Astrocyte of the cerebellum (primary cell): ENCODE measurements around the gene MAPK8.

ENCODE experiments used
- DNase-seq: peaks from one replicate; pipeline ENCODE4 v3.0.0-alpha.2; 2011; ENCODE audit warnings: low read depth
- H3K4me3 ChIP-seq: 2 replicates; pipeline ENCODE4 v1.5.1; 2011; ENCODE audit warnings: mild to moderate bottlenecking, low read depth, low read length, moderate library complexity
- in situ Hi-C: cut with HindIII; loops from 2 replicates; pipeline ENCODE4 v1.10.0; 2017; ENCODE audit warnings: low sequenced_read_pairs
- TF ChIP-seq, protein P1 (sequence below): IDR thresholded peaks from 2 replicates; pipeline ENCODE4 v1.5.1; 2012; ENCODE audit warnings: low read length, low read depth, moderate library complexity, mild to moderate bottlenecking; ENCODE audit errors: missing control alignments

MAPK8 gene

GRCh38 chr10:48481385-48481784, 174.9 kb downstream of the MAPK8 start:
- TF ChIP-seq, protein P1, sequence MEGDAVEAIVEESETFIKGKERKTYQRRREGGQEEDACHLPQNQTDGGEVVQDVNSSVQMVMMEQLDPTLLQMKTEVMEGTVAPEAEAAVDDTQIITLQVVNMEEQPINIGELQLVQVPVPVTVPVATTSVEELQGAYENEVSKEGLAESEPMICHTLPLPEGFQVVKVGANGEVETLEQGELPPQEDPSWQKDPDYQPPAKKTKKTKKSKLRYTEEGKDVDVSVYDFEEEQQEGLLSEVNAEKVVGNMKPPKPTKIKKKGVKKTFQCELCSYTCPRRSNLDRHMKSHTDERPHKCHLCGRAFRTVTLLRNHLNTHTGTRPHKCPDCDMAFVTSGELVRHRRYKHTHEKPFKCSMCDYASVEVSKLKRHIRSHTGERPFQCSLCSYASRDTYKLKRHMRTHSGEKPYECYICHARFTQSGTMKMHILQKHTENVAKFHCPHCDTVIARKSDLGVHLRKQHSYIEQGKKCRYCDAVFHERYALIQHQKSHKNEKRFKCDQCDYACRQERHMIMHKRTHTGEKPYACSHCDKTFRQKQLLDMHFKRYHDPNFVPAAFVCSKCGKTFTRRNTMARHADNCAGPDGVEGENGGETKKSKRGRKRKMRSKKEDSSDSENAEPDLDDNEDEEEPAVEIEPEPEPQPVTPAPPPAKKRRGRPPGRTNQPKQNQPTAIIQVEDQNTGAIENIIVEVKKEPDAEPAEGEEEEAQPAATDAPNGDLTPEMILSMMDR: no peak
- in situ Hi-C loops: no loop called here
- H3K4me3 ChIP-seq: no peak overlapping the region
- DNase-seq: no peak

- TF ChIP-seq, protein P1: no peak
- DNase-seq: no peak
- H3K4me3 ChIP-seq: no peak overlapping the region
- in situ Hi-C loops: no loop called here
These were observed 175.7 kb downstream of the MAPK8 start for GRCh38 chr10:48482207-48482606.

- H3K4me3 ChIP-seq: no peak overlapping the region
- TF ChIP-seq, protein P1: no peak
- no peak for DNase-seq
- in situ Hi-C loops: no loop called here
These were observed 178.4 kb downstream of the MAPK8 start for GRCh38 chr10:48484911-48485310.

GRCh38 chr10:48485711-48486110, 179.2 kb downstream of the MAPK8 start:
- TF ChIP-seq, protein P1: no peak
- DNase-seq: no peak
- H3K4me3 ChIP-seq: no peak overlapping the region
- in situ Hi-C loops: no loop called here

- no peak for DNase-seq
- in situ Hi-C loops: no loop called here
- H3K4me3 ChIP-seq: no peak overlapping the region
- TF ChIP-seq, protein P1: no peak
These were observed 180.8 kb downstream of the MAPK8 start for GRCh38 chr10:48487244-48487643.
